HL-60 (cell line): ENCODE data around the gene PROM1.

ENCODE experiments used
- DNase-seq, 2 experiments: peaks; one replicate each; pipeline ENCODE4 v3.0.0-alpha.2; 2010 to 2020; ENCODE audit warnings: low read depth in 1 of 2, low spot score in 1 of 2
- H3K27ac ChIP-seq: fragments of 250-450 bp; sonication (Bioruptor Pico); replicated peaks from 2 replicates; pipeline ENCODE4 v1.5.1; 2020; ENCODE audit warnings: mild to moderate bottlenecking, moderate library complexity
- H3K27me3 ChIP-seq: fragments of 250-450 bp; sonication (Bioruptor Pico); 2 replicates; pipeline ENCODE4 v1.5.1; 2021; ENCODE audit warnings: mild to moderate bottlenecking, moderate library complexity; ENCODE audit not compliant: insufficient read depth, poor library complexity, severe bottlenecking
- H3K4me3 ChIP-seq: replicated peaks from 2 replicates; pipeline ENCODE4 v1.5.1; 2011; ENCODE audit warnings: mild to moderate bottlenecking, control low read depth, low read length; ENCODE audit not compliant: insufficient read depth
- GABPA ChIP-seq: IDR thresholded peaks from 2 replicates; pipeline ENCODE4 v1.6.1; 2012; ENCODE audit warnings: low read depth
- POLR2AphosphoS5 ChIP-seq: IDR thresholded peaks from 2 replicates; pipeline ENCODE4 v1.6.1; 2012; ENCODE audit warnings: low read depth
- REST ChIP-seq: IDR thresholded peaks from 2 replicates; pipeline ENCODE4 v1.6.1; 2012; ENCODE audit warnings: low read depth; ENCODE audit not compliant: insufficient replicate concordance
- SPI1 ChIP-seq: IDR thresholded peaks from 2 replicates; pipeline ENCODE4 v1.6.1; 2012; ENCODE audit warnings: low read depth, mild to moderate bottlenecking, borderline replicate concordance
- TF ChIP-seq, protein P1 (sequence below): IDR thresholded peaks from one replicate; pipeline ENCODE4 v1.5.1; 2011; ENCODE audit warnings: low read length, control low read depth, inconsistent platforms; ENCODE audit not compliant: insufficient read depth

The PROM1 gene

DNA sequence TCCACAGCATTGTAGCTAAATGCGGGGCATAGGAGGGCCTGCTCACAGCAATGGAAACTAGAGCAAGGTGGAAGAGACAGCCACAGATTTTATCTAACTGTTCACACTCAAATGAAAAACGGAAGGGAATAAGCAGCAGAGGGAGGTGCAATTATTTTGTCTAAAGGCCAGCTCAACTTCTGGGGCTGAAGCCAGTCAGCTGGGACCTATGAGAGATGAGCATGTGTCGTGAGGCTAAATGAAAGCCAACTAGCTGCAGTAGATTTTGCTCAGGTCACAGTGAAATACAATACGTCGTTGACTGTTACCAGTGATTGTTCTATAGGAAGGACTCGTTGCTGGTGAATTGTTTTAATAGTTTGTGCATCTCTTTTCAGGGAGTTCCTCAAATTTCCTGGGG, 94.4 kb downstream of the PROM1 start:
- TF ChIP-seq GABPA (no peak), REST (no peak), SPI1 (no peak), POLR2AphosphoS5 (no peak)
- TF ChIP-seq, protein P1, sequence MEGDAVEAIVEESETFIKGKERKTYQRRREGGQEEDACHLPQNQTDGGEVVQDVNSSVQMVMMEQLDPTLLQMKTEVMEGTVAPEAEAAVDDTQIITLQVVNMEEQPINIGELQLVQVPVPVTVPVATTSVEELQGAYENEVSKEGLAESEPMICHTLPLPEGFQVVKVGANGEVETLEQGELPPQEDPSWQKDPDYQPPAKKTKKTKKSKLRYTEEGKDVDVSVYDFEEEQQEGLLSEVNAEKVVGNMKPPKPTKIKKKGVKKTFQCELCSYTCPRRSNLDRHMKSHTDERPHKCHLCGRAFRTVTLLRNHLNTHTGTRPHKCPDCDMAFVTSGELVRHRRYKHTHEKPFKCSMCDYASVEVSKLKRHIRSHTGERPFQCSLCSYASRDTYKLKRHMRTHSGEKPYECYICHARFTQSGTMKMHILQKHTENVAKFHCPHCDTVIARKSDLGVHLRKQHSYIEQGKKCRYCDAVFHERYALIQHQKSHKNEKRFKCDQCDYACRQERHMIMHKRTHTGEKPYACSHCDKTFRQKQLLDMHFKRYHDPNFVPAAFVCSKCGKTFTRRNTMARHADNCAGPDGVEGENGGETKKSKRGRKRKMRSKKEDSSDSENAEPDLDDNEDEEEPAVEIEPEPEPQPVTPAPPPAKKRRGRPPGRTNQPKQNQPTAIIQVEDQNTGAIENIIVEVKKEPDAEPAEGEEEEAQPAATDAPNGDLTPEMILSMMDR = no peak
- Histone ChIP-seq H3K4me3 (no peak overlapping the region), H3K27me3 (no peaks in the 10 kb centered on the region), H3K27ac (no peak overlapping the region)
- DNase-seq = no peak

DNA sequence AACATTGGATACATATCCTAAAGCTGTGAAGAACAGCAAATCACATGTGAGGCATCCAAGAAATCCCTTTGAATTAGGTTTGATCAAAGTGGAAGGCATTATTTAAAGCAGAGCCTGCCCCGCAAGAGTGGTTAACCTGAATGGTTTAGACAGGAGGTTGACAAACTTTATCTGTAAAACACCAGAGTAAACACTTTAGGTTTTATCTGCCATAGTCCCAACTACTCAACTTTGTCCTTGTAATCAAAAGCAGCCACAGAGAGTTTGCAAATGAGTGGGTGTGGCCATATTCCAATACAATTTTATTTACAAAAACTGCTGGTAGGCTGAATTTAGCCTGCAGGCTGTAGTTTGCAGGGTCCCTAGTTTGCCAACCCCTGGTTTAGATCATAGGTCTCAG, 95.6 kb downstream of the PROM1 start:
- H3K4me3 ChIP-seq = no peak overlapping the region
- no peak overlapping the region for H3K27ac ChIP-seq
- DNase-seq = no peak
- no peaks in the 10 kb centered on the region for H3K27me3 ChIP-seq
- no peak for TF ChIP-seq REST
- no peak for TF ChIP-seq SPI1
- no peak for TF ChIP-seq POLR2AphosphoS5
- TF ChIP-seq GABPA = no peak
- TF ChIP-seq, protein P1 = no peak

GRCh38 chr4:15986907-15987306, 96.9 kb downstream of the PROM1 start:
- TF ChIP-seq POLR2AphosphoS5 = no peak
- TF ChIP-seq, protein P1 = no peak
- TF ChIP-seq REST = no peak
- no peak for TF ChIP-seq GABPA
- no peak for TF ChIP-seq SPI1
- no peaks in the 10 kb centered on the region for H3K27me3 ChIP-seq
- no peak overlapping the region for H3K4me3 ChIP-seq
- no peak for DNase-seq
- H3K27ac ChIP-seq = no peak overlapping the region
